ELR (cell line): ENCODE measurements around the gene SLITRK1.
A peak's percentile ranks its signal among the peaks of the same experiment; 100 is the strongest.

ENCODE experiments used
- DNase-seq: peaks from one replicate; pipeline ENCODE4 v3.0.0-alpha.2; 2015; ENCODE audit warnings: low read depth

The SLITRK1 gene, protein sequence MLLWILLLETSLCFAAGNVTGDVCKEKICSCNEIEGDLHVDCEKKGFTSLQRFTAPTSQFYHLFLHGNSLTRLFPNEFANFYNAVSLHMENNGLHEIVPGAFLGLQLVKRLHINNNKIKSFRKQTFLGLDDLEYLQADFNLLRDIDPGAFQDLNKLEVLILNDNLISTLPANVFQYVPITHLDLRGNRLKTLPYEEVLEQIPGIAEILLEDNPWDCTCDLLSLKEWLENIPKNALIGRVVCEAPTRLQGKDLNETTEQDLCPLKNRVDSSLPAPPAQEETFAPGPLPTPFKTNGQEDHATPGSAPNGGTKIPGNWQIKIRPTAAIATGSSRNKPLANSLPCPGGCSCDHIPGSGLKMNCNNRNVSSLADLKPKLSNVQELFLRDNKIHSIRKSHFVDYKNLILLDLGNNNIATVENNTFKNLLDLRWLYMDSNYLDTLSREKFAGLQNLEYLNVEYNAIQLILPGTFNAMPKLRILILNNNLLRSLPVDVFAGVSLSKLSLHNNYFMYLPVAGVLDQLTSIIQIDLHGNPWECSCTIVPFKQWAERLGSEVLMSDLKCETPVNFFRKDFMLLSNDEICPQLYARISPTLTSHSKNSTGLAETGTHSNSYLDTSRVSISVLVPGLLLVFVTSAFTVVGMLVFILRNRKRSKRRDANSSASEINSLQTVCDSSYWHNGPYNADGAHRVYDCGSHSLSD

DNA sequence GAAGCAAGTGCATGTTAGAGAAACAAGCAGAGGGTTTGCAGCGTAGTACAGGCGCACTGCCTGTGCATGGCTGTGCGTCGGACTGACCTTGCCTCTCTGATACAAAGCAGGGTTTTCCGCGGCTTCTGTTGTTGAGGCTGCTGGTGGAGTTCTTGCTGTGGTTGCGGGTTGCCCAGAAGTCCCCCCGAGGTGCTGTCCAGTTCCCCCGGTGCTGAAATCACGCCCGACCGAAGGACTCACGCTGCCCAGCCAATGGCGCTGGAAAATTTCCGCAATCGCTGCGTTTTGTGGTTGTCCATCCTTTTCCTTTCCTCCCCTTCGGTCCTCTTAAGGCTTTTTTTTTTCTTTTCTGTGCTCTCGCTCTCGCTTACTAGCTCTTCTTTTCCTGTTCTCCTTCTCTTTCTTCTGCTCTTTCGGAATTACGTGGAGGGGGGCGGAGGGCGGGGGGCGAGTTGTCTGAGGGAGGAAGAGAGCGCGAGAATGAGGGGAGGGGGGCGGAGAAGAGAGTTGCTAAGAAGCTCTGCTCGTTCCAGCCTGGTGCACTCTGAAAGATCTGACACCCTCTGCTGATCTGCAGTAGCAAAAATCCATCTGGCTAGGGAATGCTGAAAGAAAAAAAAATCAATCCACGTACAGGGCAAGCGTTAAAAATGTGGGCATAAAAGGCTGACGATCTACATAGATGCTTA is at the start of gene SLITRK1:
Gene SLITRK1 (minus strand): TSS at position 558 of the 689 bp plus-strand sequence. CDS start 967 bp downstream, outside the sequence.
- peak; percentile 88 for DNase-seq

- no peak for DNase-seq
These were observed 46.9 kb upstream of the SLITRK1 start for GRCh38 chr13:83929157-83929556.

GRCh38 chr13:83919775-83920174 is 37.5 kb upstream of the SLITRK1 start:
- no peak for DNase-seq

GRCh38 chr13:83914368-83914767 is 32.1 kb upstream of the SLITRK1 start:
- DNase-seq: no peak

- no peak for DNase-seq
These were observed 25.1 kb upstream of the SLITRK1 start for GRCh38 chr13:83907196-83907989.

DNA sequence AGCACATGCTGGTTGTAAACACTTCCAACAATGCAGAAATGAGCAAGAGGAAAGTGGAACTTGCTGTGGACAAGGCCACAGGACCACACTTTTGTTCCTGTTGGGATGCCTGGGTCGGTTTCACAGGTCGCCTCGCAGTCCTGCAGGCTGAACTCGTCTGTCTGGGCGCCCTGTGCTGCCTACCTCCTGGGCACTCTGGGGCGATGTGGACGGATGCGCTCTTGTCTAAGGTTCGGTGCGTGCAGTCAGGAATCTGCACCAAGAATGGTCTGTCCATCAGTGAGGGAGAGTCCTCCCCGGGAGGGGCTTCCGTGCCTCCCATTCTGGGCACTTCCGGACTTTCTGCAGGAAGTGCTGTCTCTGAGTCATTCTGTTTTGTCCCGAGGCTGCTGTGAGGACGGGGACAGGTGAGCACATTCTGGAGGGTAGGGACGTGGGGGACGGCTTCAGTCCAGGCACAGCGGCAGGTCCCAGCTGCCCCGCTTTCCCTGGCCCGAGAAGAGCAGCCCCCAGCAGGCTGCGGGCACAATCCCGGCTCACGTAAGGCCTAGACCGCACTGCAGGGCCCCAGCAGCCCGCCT is 24.1 kb upstream of the SLITRK1 start:
- DNase-seq: no peak

- no peak for DNase-seq
These were observed 23.4 kb upstream of the SLITRK1 start for GRCh38 chr13:83905641-83906040.

- peak; percentile 93 for DNase-seq
These were observed 13.8 kb upstream of the SLITRK1 start for GRCh38 chr13:83895994-83896580.

GRCh38 chr13:83890358-83890757 is 8.1 kb upstream of the SLITRK1 start:
- no peak for DNase-seq

DNA sequence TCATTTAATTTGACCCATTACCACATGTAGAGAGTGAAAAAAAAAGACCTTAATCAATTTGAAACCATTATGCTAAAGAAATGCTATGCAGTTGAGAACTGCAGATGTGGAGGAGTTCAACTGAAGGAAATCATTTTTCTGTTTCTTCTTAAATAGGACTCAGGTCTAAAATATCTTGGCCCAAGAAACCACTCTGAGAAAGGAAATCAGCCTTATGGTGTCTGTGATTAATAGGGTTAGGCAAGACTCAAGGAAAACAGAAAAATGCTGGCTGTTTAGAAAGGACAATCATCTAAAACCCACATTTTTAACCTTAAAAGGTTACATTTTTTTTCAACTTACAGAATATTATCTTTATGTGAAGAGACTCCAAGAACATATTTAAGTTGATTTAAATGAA is 1.9 kb upstream of the SLITRK1 start:
- DNase-seq: no peak

DNA sequence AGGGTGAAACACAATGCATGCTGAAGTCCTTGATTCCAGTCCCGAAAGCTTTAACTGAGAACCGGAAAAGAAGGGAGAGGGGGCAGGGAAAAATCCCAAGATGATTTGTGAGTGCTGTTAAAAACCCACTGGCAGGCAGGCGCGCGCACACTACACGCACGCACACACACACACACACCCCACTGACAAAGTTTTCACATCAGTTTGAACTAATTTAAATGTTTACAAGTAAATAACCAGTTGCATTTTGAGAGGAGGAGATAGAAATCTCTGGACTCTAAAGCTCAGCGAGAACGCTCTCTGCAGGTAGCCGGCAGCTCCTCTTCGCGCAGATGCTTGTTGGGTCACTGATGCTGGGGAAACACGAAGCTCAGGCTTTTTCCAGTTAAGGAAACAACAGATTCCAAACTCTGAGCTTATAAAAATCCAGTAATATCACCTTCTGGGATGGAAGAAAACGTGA is 818 bp upstream of the SLITRK1 start:
- DNase-seq: peak; percentile 21

- no peak for DNase-seq
These were observed 309 bp upstream of the SLITRK1 start for GRCh38 chr13:83882606-83882959.

- peak; percentile 32 for DNase-seq
These were observed 1.1 kb downstream of the SLITRK1 start for GRCh38 chr13:83881140-83881684.

DNA sequence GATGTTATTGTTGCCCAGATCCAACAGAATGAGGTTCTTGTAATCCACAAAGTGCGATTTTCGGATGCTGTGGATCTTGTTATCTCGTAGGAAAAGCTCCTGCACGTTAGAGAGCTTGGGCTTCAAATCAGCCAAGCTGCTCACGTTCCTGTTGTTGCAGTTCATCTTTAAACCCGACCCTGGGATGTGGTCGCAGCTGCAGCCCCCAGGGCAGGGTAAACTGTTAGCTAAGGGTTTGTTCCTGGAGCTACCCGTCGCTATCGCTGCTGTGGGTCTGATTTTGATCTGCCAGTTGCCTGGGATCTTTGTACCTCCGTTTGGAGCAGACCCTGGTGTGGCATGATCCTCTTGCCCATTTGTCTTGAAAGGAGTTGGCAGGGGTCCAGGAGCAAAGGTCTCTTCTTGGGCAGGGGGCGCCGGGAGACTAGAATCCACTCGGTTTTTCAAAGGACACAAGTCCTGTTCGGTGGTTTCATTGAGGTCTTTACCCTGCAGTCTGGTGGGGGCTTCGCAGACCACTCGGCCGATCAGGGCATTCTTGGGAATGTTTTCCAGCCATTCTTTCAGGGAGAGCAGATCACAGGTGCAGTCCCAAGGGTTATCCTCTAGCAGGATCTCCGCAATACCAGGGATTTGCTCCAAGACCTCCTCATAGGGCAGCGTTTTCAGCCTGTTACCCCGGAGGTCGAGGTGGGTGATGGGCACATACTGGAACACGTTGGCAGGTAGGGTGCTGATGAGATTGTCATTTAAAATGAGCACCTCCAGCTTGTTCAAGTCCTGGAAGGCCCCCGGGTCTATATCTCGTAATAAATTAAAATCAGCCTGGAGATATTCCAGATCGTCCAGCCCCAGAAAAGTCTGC is 1.8 kb downstream of the SLITRK1 start:
- DNase-seq: peak; percentile 13

- DNase-seq: peak; percentile 53
These were observed 2.7 kb downstream of the SLITRK1 start for GRCh38 chr13:83879431-83880171.

DNA sequence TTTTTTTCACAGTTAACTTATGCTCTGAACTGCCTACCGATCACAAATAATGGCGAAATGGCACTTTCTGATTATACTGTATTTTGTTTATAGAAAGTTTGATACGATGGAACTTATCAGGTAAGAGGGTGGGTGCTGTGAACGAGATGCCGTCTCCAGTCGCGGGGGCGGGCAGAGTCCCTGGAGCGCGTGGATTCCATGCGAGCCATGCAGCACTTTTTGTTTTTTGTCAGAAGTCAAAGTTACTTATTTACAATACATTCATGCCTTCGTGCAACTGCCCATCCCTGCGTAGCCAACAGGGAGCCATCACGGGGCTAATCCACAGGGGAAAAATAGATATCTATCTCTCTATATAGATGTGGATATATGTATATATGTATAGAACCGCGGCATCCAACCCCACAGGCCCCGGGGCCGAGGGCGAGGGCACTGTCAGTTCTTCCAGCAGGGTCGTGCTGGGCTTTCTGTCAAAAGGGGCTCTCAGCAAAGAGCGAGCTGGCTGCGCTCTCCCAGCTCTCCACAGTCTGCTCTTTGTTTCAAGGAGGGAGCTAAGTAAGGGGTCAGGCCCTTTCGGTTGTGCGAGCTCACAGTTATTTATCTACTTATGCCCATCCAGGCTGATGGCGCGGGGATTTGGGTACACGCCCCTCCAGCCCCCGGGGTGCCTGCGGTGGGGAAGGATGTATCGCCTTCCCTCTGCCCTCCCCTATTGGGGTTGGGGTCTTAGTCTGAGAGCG is 3.4 kb downstream of the SLITRK1 start:
- DNase-seq: peak; percentile 13

DNA sequence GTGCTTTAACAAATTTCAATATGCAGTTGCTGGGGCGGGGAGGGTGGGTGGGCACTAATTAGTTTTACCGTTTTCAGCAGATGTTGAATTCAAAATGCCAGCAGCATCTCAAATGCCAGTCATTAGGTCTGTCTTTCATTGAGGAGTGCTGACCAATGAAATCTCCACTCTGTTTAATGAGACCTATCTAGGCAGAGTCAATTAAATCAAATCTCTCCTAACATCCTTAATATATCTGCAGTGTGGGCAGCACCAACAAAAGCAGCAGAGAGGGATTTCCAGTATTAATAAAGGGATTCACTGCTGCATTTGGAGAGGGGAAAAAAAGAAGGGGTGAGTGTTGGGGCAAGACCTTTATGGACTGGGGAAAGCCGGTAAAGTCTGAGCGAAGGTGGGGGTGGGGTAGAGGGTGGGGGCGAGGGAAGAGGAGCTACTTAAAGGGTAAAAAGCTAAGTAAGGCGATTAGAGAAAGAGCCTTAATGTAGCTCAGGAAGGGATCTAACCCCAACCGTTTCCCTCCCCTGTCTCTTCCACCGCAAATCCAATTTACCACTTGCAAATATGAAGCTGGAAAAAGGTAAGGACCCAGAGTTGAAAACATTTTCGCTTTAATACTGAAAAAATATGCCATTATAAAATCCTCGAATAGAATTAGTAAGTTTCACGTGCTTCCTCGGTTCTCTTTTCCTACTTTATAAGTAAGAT is 4.5 kb downstream of the SLITRK1 start:
- DNase-seq: no peak

DNA sequence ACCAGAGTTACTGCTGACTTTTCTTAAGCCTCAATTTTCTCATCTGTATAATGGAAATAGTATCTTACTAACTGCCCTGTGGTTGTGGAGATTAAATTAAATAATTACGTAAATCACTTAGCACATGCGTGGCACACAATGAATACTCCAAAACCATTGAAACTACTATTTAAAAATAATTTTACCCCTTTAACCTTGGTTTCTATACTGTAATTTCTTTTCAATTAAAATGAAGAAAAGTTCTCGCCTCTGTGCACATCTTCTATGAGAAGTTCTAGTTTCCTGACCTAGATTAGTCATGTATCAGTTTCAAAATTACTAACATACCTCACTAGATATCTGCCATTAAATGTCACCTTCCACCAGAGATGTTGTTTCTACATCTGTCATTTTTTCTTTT is 5.7 kb downstream of the SLITRK1 start:
- no peak for DNase-seq
